IMR-90 (cell line): ENCODE results near the gene TMEM117. TPM values are rescaled to one million over a fixed set of nuclear protein-coding genes. Genes with fewer than 3 reads are reported as not detected.

Experiments used
- ATAC-seq: fragments of 200-7000 bp; cut with Tn5 transposase; 2 replicates; pipeline ENCODE4 v1.9.1; 2020; ENCODE audit warnings: low read depth, mild to moderate bottlenecking, moderate library complexity
- BruUV-seq: library from RNA; stranded (reverse); fragments of 400-500 nt; replicated peaks from 2 replicates; lab custom pipeline; 2021; lab: Mats Ljungman, UMichigan
- CTCF ChIA-PET: fragments of 300-600 bp; formaldehyde crosslinking; extraction: SDS; loops from one replicate; lab custom pipeline; 2021; ENCODE audit warnings: antibody characterized with exemption; lab: Yijun Ruan, JAX
- POLR2A ChIA-PET: fragments of 300-600 bp; sonication (Branson Sonifier 250); formaldehyde crosslinking; loops from one replicate; lab custom pipeline; 2022; ENCODE audit warnings: antibody characterized with exemption; ENCODE audit not compliant: unreplicated experiment; lab: Charles Lee
- DNase-seq: peaks from one replicate; pipeline ENCODE4 v3.0.0; 2013
- H2AFZ ChIP-seq: replicated peaks from 2 replicates; pipeline ENCODE3; 2013; ENCODE audit warnings: low read length, mild to moderate bottlenecking; ENCODE audit not compliant: poor library complexity
- H2AK5ac ChIP-seq: 2 replicates; pipeline ENCODE4 v1.6.1; 2013; ENCODE audit warnings: low read depth, low read length, inconsistent platforms
- H2AK9ac ChIP-seq: replicated peaks from 2 replicates; pipeline ENCODE3; 2013; ENCODE audit warnings: mild to moderate bottlenecking, low read depth, low read length, moderate library complexity; ENCODE audit not compliant: poor library complexity
- H2BK120ac ChIP-seq: 2 replicates; pipeline ENCODE4 v1.6.1; 2013; ENCODE audit warnings: low read depth, low read length, inconsistent platforms
- H2BK15ac ChIP-seq: 3 replicates; pipeline ENCODE4 v1.6.1; 2013; ENCODE audit warnings: low read depth, low read length, inconsistent platforms
- H2BK20ac ChIP-seq: 2 replicates; pipeline ENCODE4 v1.6.1; 2013; ENCODE audit warnings: low read depth, mild to moderate bottlenecking, inconsistent platforms, low read length, moderate library complexity
- H2BK5ac ChIP-seq: 2 replicates; pipeline ENCODE4 v1.6.1; 2013; ENCODE audit warnings: mild to moderate bottlenecking, low read depth, low read length, inconsistent platforms; ENCODE audit not compliant: poor library complexity, severe bottlenecking
- H3K14ac ChIP-seq: replicated peaks from 2 replicates; pipeline ENCODE4 v1.6.1; 2013; ENCODE audit warnings: low read depth, low read length, inconsistent platforms
- H3K18ac ChIP-seq: 2 replicates; pipeline ENCODE4 v1.6.1; 2013; ENCODE audit warnings: low read depth, low read length, control low read depth
- H3K23ac ChIP-seq: 2 replicates; pipeline ENCODE4 v1.6.1; 2013; ENCODE audit warnings: low read depth, low read length, inconsistent platforms
- H3K27ac ChIP-seq: 2 replicates; pipeline ENCODE4 v1.5.1; 2013; ENCODE audit warnings: mild to moderate bottlenecking, control low read depth, low read length; ENCODE audit not compliant: insufficient read depth
- H3K27me3 ChIP-seq: 2 replicates; pipeline ENCODE4 v1.6.1; 2013; ENCODE audit warnings: low read length; ENCODE audit not compliant: control insufficient read depth, insufficient read depth
- H3K36me3 ChIP-seq: 2 replicates; pipeline ENCODE4 v1.6.1; 2013; ENCODE audit warnings: low read length, mixed read lengths; ENCODE audit not compliant: control insufficient read depth, insufficient read depth
- H3K4ac ChIP-seq: 2 replicates; pipeline ENCODE4 v1.6.1; 2013; ENCODE audit warnings: low read depth, low read length, inconsistent platforms
- H3K4me1 ChIP-seq: 2 replicates; pipeline ENCODE4 v1.6.1; 2013; ENCODE audit warnings: low read length, mixed read lengths; ENCODE audit not compliant: control insufficient read depth, insufficient read depth
- H3K4me2 ChIP-seq: 2 replicates; pipeline ENCODE4 v1.6.1; 2013; ENCODE audit warnings: low read depth, mild to moderate bottlenecking, control low read depth, low read length, moderate library complexity
- H3K4me3 ChIP-seq: 2 replicates; pipeline ENCODE4 v1.5.1; 2013; ENCODE audit warnings: low read depth, mild to moderate bottlenecking, control low read depth, low read length, moderate library complexity; ENCODE audit not compliant: insufficient read depth
- H3K56ac ChIP-seq: 2 replicates; pipeline ENCODE4 v1.6.1; 2013; ENCODE audit warnings: low read length, inconsistent platforms; ENCODE audit not compliant: insufficient read depth; ENCODE audit errors: extremely low read depth
- H3K79me1 ChIP-seq, 2 experiments: 2 replicates each; pipeline ENCODE4 v1.6.1; 2013; ENCODE audit warnings: low read length in 2 of 2, inconsistent platforms in 1 of 2, low read depth in 1 of 2
- H3K9ac ChIP-seq: 2 replicates; pipeline ENCODE4 v1.6.1; 2013; ENCODE audit warnings: low read depth, low read length, control low read depth
- H3K9me1 ChIP-seq: 2 replicates; pipeline ENCODE4 v1.6.1; 2013; ENCODE audit warnings: low read length, inconsistent platforms; ENCODE audit not compliant: insufficient read depth
- H3K9me3 ChIP-seq: 2 replicates; pipeline ENCODE4 v1.6.1; 2013; ENCODE audit warnings: low read length; ENCODE audit not compliant: control insufficient read depth, insufficient read depth
- H4K20me1 ChIP-seq: 2 replicates; pipeline ENCODE4 v1.6.1; 2013; ENCODE audit warnings: low read length, inconsistent platforms; ENCODE audit not compliant: insufficient read depth
- H4K5ac ChIP-seq: 2 replicates; pipeline ENCODE4 v1.6.1; 2013; ENCODE audit warnings: mild to moderate bottlenecking, low read depth, low read length, control low read depth
- H4K8ac ChIP-seq, 2 experiments: 2 replicates each; pipeline ENCODE4 v1.6.1; 2013; ENCODE audit warnings: low read depth in 2 of 2, low read length in 2 of 2, control low read depth in 1 of 2, inconsistent platforms in 1 of 2
- H4K91ac ChIP-seq: 2 replicates; pipeline ENCODE4 v1.6.1; 2013; ENCODE audit warnings: low read depth, low read length, inconsistent platforms; ENCODE audit not compliant: insufficient read depth
- BHLHE40 ChIP-seq: fragments of 150-350 bp; IDR thresholded peaks from 2 replicates; pipeline ENCODE4 v1.6.1; 2016; ENCODE audit warnings: mild to moderate bottlenecking, low read depth, low read length
- CEBPB ChIP-seq: IDR thresholded peaks from 2 replicates; pipeline ENCODE4 v1.6.1; 2012; ENCODE audit warnings: low read depth, low read length, improper control_type of control experiment
- CHD1 ChIP-seq: IDR thresholded peaks from 2 replicates; pipeline ENCODE4 v1.6.1; 2012; ENCODE audit warnings: low read depth, low read length, improper control_type of control experiment
- FOS ChIP-seq: fragments of 150-350 bp; IDR thresholded peaks from 2 replicates; pipeline ENCODE4 v1.6.1; 2016; ENCODE audit warnings: low read depth, low read length
- MAFK ChIP-seq: IDR thresholded peaks from 2 replicates; pipeline ENCODE4 v1.6.1; 2012; ENCODE audit warnings: low read depth, low read length, improper control_type of control experiment
- MAZ ChIP-seq: IDR thresholded peaks from 2 replicates; pipeline ENCODE4 v1.6.1; 2012; ENCODE audit warnings: low read depth, mild to moderate bottlenecking, low read length, improper control_type of control experiment, moderate library complexity, borderline replicate concordance
- MXI1 ChIP-seq: IDR thresholded peaks from 2 replicates; pipeline ENCODE4 v1.6.1; 2012; ENCODE audit warnings: low read depth, mild to moderate bottlenecking, low read length, moderate library complexity, borderline replicate concordance
- NFE2L2 ChIP-seq: fragments of 150-350 bp; IDR thresholded peaks from 2 replicates; pipeline ENCODE4 v1.6.1; 2016; ENCODE audit warnings: low read depth, mild to moderate bottlenecking, low read length
- POLR2A ChIP-seq: IDR thresholded peaks from 2 replicates; pipeline ENCODE4 v1.6.1; 2012; ENCODE audit warnings: mild to moderate bottlenecking, low read depth, low read length
- RAD21 ChIP-seq: IDR thresholded peaks from 2 replicates; pipeline ENCODE4 v1.6.1; 2012; ENCODE audit warnings: low read length, improper control_type of control experiment
- SMC3 ChIP-seq: fragments of 150-350 bp; IDR thresholded peaks from 2 replicates; pipeline ENCODE4 v1.6.1; 2016; ENCODE audit warnings: low read depth, mild to moderate bottlenecking, antibody characterized with exemption, low read length, moderate library complexity
- WGBS, 2 experiments: methylation state at CpG; one replicate each; pipeline versions ENCODE4 v1.1.5 to v1.1.7; 2013; ENCODE audit warnings: missing lambda C conversion rate in 2 of 2; ENCODE audit not compliant: insufficient read length in 1 of 2; ENCODE audit errors: extremely low coverage in 2 of 2; 5-methylcytosine and 5-hydroxymethylcytosine counted together
- dilution Hi-C: fragments of 300-500 bp; cut with HindIII; formaldehyde crosslinking; loops from one replicate; pipeline ENCODE4 v1.14.3; 2018; ENCODE audit warnings: low sequenced_read_pairs; ENCODE audit not compliant: unreplicated experiment
- in situ Hi-C: fragments of 300-500 bp; cut with MboI; formaldehyde crosslinking; loops from 3 replicates; pipeline ENCODE4 v1.14.3; 2019; ENCODE audit warnings: low sequenced_read_pairs, inconsistent platforms, mixed read lengths
- intact Hi-C: fragments of 100-400 bp; cut with micrococcal nuclease; formaldehyde crosslinking; loops from 2 replicates; pipeline ENCODE4 v1.10.0; 2022
- polyA plus RNA-seq, 3 experiments: library from polyadenylated mRNA; depleted of rRNA; stranded (reverse); fragments of >200 nt; gene quantifications; 2 replicates each; pipeline ENCODE4 v1.2.3, GENCODE V29; 2012; ENCODE audit warnings: low replicate concordance in 1 of 3
- total RNA-seq: library from RNA; depleted of rRNA; stranded (reverse); fragments of >200 nt; gene quantifications from 2 replicates; pipeline ENCODE4 v1.2.3, GENCODE V29; 2012
- TF ChIP-seq, protein P1 (sequence below): conservative IDR thresholded peaks from 2 replicates; pipeline ENCODE4 v1.5.1; 2012; ENCODE audit warnings: mild to moderate bottlenecking, low read depth, low read length, improper control_type of control experiment
- TF ChIP-seq, protein P2 (sequence below): fragments of 150-350 bp; IDR thresholded peaks from 2 replicates; pipeline ENCODE4 v1.6.1; 2017; ENCODE audit warnings: mild to moderate bottlenecking, antibody characterized with exemption, low read length, low read depth
- TF ChIP-seq, protein P3 (sequence below): fragments of 150-350 bp; IDR thresholded peaks from 2 replicates; pipeline ENCODE4 v1.6.1; 2016; ENCODE audit warnings: low read depth, mild to moderate bottlenecking, low read length, moderate library complexity, borderline replicate concordance

Gene TMEM117
- total and polyA plus RNA-seq, 2 of the 4 experiments (the other 2 are of a cell fraction) = 8.7 to 21.0 TPM

DNA sequence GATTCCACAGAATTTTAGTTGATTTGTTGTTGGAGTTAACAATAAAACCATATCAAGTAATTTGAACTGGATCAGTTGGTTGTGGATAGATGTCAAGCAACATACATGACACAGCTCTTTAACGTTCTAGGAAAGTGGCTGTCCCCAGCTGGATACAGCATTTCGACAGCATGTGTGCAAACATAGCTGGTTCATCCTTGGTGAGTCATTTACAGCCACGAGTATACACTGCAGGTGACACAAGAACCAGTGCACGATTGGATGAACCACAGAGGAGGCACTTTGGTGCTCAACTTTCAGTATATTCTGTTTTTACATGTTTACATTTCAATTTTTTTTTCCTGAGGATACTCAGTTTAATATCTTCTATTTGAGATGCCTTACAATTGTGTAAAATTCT lies 242.4 kb downstream of the TMEM117 start:
- Histone ChIP-seq H3K4ac (no peak overlapping the region), H2AK5ac (no peak overlapping the region), H3K27ac (no peak overlapping the region), H3K4me2 (no peak overlapping the region), H3K9me3 (no peaks in the 10 kb centered on the region), H3K23ac (no peak overlapping the region), H2BK20ac (no peak overlapping the region), H3K36me3 (no peaks in the 10 kb centered on the region), H4K8ac (no peak overlapping the region), H3K27me3 (no peaks in the 10 kb centered on the region), H2BK5ac (no peak overlapping the region), H4K91ac (no peak overlapping the region), H2AFZ (no peak overlapping the region), H3K9ac (no peak overlapping the region), H3K14ac (no peak overlapping the region), H4K5ac (no peak overlapping the region), H2BK15ac (no peak overlapping the region), H3K79me1 (no peaks in the 10 kb centered on the region), H3K9me1 (no peaks in the 10 kb centered on the region), H4K20me1 (no peaks in the 10 kb centered on the region), H3K4me1 (no peaks in the 10 kb centered on the region), H3K18ac (no peak overlapping the region), H2AK9ac (no peak overlapping the region), H2BK120ac (no peak overlapping the region), H3K56ac (no peak overlapping the region), H3K4me3 (no peak overlapping the region)
- TF ChIP-seq POLR2A (no peak), NFE2L2 (no peak), CHD1 (no peak), BHLHE40 (no peak), CEBPB (no peak), MAFK (no peak), MAZ (no peak), RAD21 (no peak), FOS (no peak), SMC3 (no peak), MXI1 (no peak)
- TF ChIP-seq, protein P1, sequence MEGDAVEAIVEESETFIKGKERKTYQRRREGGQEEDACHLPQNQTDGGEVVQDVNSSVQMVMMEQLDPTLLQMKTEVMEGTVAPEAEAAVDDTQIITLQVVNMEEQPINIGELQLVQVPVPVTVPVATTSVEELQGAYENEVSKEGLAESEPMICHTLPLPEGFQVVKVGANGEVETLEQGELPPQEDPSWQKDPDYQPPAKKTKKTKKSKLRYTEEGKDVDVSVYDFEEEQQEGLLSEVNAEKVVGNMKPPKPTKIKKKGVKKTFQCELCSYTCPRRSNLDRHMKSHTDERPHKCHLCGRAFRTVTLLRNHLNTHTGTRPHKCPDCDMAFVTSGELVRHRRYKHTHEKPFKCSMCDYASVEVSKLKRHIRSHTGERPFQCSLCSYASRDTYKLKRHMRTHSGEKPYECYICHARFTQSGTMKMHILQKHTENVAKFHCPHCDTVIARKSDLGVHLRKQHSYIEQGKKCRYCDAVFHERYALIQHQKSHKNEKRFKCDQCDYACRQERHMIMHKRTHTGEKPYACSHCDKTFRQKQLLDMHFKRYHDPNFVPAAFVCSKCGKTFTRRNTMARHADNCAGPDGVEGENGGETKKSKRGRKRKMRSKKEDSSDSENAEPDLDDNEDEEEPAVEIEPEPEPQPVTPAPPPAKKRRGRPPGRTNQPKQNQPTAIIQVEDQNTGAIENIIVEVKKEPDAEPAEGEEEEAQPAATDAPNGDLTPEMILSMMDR = no peak
- TF ChIP-seq, protein P2, sequence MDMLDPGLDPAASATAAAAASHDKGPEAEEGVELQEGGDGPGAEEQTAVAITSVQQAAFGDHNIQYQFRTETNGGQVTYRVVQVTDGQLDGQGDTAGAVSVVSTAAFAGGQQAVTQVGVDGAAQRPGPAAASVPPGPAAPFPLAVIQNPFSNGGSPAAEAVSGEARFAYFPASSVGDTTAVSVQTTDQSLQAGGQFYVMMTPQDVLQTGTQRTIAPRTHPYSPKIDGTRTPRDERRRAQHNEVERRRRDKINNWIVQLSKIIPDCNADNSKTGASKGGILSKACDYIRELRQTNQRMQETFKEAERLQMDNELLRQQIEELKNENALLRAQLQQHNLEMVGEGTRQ = no peak
- TF ChIP-seq, protein P3, sequence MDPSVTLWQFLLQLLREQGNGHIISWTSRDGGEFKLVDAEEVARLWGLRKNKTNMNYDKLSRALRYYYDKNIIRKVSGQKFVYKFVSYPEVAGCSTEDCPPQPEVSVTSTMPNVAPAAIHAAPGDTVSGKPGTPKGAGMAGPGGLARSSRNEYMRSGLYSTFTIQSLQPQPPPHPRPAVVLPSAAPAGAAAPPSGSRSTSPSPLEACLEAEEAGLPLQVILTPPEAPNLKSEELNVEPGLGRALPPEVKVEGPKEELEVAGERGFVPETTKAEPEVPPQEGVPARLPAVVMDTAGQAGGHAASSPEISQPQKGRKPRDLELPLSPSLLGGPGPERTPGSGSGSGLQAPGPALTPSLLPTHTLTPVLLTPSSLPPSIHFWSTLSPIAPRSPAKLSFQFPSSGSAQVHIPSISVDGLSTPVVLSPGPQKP = no peak
- DNase-seq = peak; percentile 4
- no peak for ATAC-seq
- 92% methylated on average over 2 of the region's 4 CpGs; no CpG with 5 or more reads in 1 of the 2 experiments for WGBS, 2 experiments
- ChIA-PET CTCF (no interaction called here), POLR2A (no interaction called here)
- dilution Hi-C loops (no loop called here), in situ Hi-C loops (no loop called here), intact Hi-C loops (no loop called here)
- no TSS peak for BruUV-seq
